Fibroblast of skin of abdomen (primary cell): ENCODE results near the gene MBNL2.

Experiments
- DNase-seq: peaks from one replicate; pipeline ENCODE4 v3.0.0-alpha.2; 2013

The MBNL2 gene

DNA sequence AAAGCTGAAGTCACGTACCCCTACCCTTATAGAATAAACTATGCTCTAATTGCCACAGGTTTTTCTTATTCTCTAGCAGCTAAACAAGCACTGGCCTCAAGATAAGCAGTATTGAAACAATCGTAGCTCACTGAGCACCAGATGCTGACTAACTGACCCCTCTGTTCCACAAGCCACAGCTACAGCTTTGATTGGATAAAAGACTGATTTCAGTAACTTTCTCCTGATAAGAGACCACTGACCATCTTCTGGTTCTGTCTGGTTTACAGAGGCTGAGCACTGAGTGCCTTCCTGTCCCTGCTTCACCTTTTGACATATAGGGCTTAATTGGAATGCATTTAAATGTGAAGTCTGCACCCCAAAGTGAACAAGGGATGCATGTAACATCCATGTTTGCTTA is 203.5 kb downstream of the MBNL2 start:
- DNase-seq = no peak

DNA sequence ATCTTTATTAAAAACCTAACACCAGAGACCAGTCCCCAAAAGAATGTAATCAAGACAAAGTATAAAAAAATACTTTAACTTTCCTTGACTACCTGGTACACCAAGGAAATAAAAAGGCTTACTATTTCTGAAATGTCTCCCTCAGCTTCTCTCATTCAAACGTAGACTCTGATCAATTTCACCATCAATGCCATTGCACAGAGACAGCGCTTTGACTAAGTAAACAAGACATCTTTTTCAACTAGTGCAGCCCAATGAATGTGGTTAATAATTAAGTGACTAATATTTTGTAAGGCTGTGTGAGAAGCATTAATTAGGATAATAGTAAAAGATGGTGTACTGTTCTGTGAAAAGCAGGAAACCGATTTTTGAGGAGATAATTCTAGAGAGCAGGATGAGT is 204.6 kb downstream of the MBNL2 start:
- no peak for DNase-seq

DNA sequence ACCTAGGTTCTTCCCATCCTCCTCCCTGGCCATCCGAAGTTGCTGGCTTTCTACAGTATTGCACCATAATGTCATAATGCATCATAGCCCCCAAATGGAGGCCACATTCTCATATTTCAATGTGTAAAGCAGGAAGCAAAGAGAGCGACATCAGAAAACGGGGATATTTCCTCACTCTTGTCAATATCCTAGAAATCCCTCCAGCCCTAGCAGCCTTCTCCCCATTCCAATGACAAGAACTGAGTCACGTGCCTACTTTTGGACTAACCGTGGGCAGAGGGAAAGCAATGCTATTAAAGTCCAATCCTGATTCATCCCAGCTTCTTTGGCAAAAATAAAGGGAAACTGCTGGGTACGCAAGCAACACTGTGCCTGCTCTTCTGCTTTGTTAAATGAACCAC is 207.5 kb downstream of the MBNL2 start:
- peak; percentile 58 for DNase-seq

- DNase-seq = no peak
Observed at GRCh38 chr13:97430296-97430695, 208.2 kb downstream of the MBNL2 start.

GRCh38 chr13:97431171-97431764 is 209.1 kb downstream of the MBNL2 start:
- DNase-seq = no peak

GRCh38 chr13:97432232-97432916 is 210.2 kb downstream of the MBNL2 start:
- no peak for DNase-seq

GRCh38 chr13:97432917-97433726 is 211.0 kb downstream of the MBNL2 start:
- DNase-seq = peak; percentile 100

GRCh38 chr13:97433727-97434396 is 211.7 kb downstream of the MBNL2 start, which contains the start of gene RAP2A:
Gene RAP2A (plus strand): TSS chr13:97434169. CDS start chr13:97434471, 302 bp downstream.
- DNase-seq = peak; percentile 95

- DNase-seq = peak; percentile 28
Observed at GRCh38 chr13:97434397-97435201, 212.5 kb downstream of the MBNL2 start.

DNA sequence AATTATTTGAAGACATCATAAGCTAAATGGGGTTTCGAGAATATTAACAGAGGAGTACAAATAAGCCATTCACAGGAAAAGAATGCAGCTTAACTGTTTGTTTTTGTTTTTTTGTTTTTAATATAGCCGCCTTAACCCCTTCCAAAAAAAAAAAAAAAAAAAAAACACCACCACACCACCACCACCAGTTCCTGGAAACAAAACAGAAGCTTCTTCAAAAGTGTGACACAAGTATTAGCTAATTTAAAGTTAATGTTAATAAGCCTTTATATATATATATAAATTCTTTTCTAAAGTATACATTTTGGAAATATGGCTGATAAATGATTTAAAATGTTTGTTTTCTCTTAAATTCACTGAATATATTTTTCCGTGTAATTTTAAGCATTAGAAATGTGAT is 213.2 kb downstream of the MBNL2 start:
- no peak for DNase-seq

DNA sequence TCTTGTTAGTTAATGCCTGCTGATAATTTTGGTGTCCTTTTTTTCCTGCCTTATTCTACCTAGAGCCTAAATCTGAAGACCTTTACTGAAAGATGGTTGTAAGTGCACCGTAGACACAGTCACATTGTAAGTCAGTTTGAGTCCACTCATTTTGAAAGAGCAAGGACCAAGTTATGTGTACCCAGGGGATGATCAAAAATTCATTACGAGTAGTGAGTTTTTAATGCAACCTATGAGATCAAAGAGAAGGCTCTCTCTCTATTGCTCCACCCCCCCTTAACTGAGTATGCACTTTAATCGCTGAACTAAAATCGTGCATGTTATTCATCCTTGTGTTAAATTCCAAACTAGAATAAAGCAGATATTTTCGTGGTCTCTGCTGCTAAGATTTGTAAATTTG is 213.7 kb downstream of the MBNL2 start:
- DNase-seq = no peak

DNA sequence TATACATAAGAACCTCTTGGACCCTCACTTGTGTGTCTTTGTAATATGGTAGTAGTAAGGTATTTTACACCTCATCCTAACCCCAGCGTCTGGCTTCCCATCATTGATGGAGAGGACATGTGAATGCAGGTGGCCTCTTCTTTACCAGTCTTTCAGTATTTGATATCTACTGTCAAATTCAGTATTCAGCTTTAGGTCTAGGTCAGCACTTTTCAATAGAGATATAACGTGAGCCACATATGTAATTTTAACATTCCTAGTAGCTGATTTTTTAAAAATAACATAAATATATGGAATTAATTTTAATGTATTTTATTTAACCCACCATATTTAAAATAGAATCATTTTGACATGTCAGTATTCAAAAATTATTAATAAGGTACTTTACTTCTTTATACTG is 214.7 kb downstream of the MBNL2 start:
- no peak for DNase-seq

DNA sequence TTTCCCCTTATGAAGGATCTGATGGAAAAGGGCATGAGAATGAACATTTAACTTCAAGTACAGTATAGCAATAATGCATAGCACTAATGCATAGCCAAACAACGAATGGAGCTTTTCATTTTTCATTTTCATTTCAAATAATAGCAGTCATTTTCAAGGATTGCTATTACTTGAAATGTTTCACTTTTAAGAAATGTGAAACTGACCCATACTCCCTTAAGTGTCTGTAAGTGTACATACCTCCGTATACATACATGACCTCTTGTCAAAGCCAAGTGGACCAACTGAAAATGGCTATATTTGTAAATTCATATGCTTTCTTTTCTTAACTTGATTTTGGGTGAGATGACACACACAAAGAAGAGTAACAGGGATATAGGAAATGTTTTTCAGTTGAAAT is 215.6 kb downstream of the MBNL2 start:
- DNase-seq = no peak

DNA sequence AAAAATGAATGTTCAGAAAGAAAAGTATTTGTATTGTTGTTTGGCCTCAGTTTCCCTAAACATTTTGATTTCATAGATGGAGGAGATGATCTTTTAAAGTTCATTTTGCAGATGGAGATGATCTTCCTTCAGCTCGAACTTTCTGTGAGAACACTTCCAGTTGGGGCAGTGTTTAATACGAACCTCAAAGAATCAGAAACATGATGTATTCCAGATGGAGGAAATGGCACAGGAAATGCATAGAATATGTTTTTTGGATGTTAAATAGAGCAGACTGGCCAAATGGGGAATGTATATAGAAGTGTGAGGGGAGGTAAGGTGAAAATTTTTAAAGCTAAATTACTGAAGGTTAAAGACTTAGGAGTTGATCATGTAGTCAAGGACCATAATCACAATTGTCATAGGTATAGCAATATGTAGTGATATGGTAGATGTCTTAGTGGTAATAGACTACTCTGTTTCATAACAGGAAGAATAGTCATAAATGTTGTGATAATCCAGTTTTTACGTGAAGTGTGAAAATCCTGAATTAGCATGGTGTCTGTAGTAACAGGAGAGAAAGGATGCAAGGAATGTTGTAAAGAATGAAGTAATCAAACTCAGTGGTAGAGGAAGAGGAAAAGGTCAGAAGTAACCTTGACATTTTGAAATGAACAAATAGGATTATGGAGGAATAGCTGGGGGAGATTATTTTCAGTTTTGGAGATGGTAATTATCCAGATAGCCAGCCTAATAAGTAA is 216.9 kb downstream of the MBNL2 start:
- no peak for DNase-seq

GRCh38 chr13:97440598-97441170 is 218.6 kb downstream of the MBNL2 start:
- DNase-seq = no peak

DNA sequence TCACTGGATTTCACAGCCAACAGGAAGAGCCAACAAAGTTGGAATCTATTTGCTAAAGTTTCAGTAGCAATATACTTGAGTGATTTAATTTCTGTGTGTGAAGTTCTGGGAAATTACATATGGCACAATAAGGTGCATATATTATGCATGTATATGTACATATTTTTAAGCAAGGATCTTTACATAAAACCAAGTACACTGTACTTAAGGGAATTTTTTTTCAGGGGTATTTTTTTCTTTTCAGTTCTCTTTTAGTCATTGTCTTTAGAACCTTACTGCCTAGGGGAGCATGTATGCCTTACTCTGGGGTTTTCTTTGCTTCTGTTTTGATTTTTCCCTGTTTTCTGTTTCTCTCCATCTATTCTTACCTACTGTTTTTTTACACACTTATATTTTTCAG is 219.2 kb downstream of the MBNL2 start:
- no peak for DNase-seq
